Measurements from ENCODE around the gene WDR36. TPM values are rescaled to one million over a fixed set of nuclear protein-coding genes. Genes with fewer than 3 reads are reported as not detected.

Gene WDR36
- total and polyA plus RNA-seq, 2 experiments from 2014 or later: 18.5 to 56.8 TPM

DNA sequence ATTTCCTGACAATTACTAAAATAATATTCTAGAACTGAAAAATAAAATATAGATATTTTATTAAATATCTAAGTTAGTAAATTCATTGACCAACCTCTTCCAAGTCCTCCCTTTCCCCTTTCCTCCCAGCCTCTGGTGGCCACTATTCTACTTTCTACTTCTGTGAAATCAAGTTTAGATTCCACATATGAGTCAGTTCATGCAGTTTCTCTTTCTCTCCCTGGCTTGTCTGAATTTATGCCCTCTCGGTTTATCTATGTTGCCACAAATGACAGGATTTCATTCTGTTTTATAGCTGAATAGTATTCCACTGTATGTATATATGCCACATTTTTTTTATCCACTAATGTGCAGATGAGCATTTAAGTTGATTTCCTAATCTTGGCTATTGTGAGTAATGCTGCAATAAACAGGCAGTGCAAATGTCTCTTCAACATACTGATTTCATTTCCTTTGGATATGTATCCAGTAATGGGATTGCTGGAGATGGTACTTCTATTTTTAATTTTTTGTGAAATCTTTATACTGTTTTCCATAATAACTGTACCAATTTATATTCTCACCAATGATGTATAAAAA is 52.3 kb downstream of the WDR36 start:
- Histone ChIP-seq H4K20me1 (replicated peaks; ENCODE audit: insufficient read depth) (no peaks in the 10 kb centered on the region), H3F3A (replicated peaks; ENCODE audit: low read depth) (no peaks in the 10 kb centered on the region), H3K27me3 (ENCODE audit: insufficient read depth) (no peaks in the 10 kb centered on the region), H3K9me2 (ENCODE audit: insufficient read depth) (no peaks in the 10 kb centered on the region), H3K4me1 (ENCODE audit: insufficient read depth) (no peaks in the 10 kb centered on the region), H2AFZ (no peak overlapping the region), H3K4me3 (no peak overlapping the region), H3K36me3 (ENCODE audit: insufficient read depth) (no peaks in the 10 kb centered on the region), H3K4me2 (no peak overlapping the region), H3K79me2 (replicated peaks; ENCODE audit: insufficient read depth) (no peaks in the 10 kb centered on the region), H3K27ac (ENCODE audit: low read depth) (no peak overlapping the region)
- no peak for ATAC-seq
- no peaks in the 10 kb centered on the region for H3K9me3 Mint-ChIP-seq
- no peak for DNase-seq (ENCODE audit: low spot score)
- H3K27ac Mint-ChIP-seq: no peak overlapping the region
- H3K4me1 Mint-ChIP-seq: no peaks in the 10 kb centered on the region
- peaks cover 1% of the 10 kb centered on the region for H3K27me3 Mint-ChIP-seq (ENCODE audit: insufficient read depth, low read depth, poor library complexity)
- H3K36me3 Mint-ChIP-seq (ENCODE audit: low read depth): no peaks in the 10 kb centered on the region
- no peak for TF ChIP-seq EZH2phosphoT487 (IDR thresholded peaks at IDR 0.05; ENCODE audit: unreplicated experiment)
- TF ChIP-seq, protein P1, sequence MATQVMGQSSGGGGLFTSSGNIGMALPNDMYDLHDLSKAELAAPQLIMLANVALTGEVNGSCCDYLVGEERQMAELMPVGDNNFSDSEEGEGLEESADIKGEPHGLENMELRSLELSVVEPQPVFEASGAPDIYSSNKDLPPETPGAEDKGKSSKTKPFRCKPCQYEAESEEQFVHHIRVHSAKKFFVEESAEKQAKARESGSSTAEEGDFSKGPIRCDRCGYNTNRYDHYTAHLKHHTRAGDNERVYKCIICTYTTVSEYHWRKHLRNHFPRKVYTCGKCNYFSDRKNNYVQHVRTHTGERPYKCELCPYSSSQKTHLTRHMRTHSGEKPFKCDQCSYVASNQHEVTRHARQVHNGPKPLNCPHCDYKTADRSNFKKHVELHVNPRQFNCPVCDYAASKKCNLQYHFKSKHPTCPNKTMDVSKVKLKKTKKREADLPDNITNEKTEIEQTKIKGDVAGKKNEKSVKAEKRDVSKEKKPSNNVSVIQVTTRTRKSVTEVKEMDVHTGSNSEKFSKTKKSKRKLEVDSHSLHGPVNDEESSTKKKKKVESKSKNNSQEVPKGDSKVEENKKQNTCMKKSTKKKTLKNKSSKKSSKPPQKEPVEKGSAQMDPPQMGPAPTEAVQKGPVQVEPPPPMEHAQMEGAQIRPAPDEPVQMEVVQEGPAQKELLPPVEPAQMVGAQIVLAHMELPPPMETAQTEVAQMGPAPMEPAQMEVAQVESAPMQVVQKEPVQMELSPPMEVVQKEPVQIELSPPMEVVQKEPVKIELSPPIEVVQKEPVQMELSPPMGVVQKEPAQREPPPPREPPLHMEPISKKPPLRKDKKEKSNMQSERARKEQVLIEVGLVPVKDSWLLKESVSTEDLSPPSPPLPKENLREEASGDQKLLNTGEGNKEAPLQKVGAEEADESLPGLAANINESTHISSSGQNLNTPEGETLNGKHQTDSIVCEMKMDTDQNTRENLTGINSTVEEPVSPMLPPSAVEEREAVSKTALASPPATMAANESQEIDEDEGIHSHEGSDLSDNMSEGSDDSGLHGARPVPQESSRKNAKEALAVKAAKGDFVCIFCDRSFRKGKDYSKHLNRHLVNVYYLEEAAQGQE (IDR thresholded peaks at IDR 0.05; ENCODE audit: unreplicated experiment): no peak
- TF ChIP-seq, protein P2, sequence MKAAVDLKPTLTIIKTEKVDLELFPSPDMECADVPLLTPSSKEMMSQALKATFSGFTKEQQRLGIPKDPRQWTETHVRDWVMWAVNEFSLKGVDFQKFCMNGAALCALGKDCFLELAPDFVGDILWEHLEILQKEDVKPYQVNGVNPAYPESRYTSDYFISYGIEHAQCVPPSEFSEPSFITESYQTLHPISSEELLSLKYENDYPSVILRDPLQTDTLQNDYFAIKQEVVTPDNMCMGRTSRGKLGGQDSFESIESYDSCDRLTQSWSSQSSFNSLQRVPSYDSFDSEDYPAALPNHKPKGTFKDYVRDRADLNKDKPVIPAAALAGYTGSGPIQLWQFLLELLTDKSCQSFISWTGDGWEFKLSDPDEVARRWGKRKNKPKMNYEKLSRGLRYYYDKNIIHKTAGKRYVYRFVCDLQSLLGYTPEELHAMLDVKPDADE (IDR thresholded peaks at IDR 0.05): no peak
- TF ChIP-seq NANOG (IDR thresholded peaks at IDR 0.05; ENCODE audit: borderline replicate concordance): no peak
- TF ChIP-seq, protein P3, sequence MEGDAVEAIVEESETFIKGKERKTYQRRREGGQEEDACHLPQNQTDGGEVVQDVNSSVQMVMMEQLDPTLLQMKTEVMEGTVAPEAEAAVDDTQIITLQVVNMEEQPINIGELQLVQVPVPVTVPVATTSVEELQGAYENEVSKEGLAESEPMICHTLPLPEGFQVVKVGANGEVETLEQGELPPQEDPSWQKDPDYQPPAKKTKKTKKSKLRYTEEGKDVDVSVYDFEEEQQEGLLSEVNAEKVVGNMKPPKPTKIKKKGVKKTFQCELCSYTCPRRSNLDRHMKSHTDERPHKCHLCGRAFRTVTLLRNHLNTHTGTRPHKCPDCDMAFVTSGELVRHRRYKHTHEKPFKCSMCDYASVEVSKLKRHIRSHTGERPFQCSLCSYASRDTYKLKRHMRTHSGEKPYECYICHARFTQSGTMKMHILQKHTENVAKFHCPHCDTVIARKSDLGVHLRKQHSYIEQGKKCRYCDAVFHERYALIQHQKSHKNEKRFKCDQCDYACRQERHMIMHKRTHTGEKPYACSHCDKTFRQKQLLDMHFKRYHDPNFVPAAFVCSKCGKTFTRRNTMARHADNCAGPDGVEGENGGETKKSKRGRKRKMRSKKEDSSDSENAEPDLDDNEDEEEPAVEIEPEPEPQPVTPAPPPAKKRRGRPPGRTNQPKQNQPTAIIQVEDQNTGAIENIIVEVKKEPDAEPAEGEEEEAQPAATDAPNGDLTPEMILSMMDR (conservative IDR thresholded peaks at IDR 0.05; ENCODE audit: low read depth in 2 of 2): no peak
- TF ChIP-seq EZH2 (IDR thresholded peaks at IDR 0.05; ENCODE audit: low read depth, unreplicated experiment): no peak
- no peak for TF ChIP-seq ZNF331 (CRISPR knock-in tag; IDR thresholded peaks at IDR 0.05; ENCODE audit: low read depth)
- no peak for TF ChIP-seq CREB1 (CRISPR knock-in tag; IDR thresholded peaks at IDR 0.05; ENCODE audit: low read depth)
- TF ChIP-seq STAT1 (IDR thresholded peaks at IDR 0.05; ENCODE audit: unreplicated experiment): no peak
- no peak for TF ChIP-seq JUNB (IDR thresholded peaks at IDR 0.05; ENCODE audit: unreplicated experiment)
- TF ChIP-seq, protein P4, sequence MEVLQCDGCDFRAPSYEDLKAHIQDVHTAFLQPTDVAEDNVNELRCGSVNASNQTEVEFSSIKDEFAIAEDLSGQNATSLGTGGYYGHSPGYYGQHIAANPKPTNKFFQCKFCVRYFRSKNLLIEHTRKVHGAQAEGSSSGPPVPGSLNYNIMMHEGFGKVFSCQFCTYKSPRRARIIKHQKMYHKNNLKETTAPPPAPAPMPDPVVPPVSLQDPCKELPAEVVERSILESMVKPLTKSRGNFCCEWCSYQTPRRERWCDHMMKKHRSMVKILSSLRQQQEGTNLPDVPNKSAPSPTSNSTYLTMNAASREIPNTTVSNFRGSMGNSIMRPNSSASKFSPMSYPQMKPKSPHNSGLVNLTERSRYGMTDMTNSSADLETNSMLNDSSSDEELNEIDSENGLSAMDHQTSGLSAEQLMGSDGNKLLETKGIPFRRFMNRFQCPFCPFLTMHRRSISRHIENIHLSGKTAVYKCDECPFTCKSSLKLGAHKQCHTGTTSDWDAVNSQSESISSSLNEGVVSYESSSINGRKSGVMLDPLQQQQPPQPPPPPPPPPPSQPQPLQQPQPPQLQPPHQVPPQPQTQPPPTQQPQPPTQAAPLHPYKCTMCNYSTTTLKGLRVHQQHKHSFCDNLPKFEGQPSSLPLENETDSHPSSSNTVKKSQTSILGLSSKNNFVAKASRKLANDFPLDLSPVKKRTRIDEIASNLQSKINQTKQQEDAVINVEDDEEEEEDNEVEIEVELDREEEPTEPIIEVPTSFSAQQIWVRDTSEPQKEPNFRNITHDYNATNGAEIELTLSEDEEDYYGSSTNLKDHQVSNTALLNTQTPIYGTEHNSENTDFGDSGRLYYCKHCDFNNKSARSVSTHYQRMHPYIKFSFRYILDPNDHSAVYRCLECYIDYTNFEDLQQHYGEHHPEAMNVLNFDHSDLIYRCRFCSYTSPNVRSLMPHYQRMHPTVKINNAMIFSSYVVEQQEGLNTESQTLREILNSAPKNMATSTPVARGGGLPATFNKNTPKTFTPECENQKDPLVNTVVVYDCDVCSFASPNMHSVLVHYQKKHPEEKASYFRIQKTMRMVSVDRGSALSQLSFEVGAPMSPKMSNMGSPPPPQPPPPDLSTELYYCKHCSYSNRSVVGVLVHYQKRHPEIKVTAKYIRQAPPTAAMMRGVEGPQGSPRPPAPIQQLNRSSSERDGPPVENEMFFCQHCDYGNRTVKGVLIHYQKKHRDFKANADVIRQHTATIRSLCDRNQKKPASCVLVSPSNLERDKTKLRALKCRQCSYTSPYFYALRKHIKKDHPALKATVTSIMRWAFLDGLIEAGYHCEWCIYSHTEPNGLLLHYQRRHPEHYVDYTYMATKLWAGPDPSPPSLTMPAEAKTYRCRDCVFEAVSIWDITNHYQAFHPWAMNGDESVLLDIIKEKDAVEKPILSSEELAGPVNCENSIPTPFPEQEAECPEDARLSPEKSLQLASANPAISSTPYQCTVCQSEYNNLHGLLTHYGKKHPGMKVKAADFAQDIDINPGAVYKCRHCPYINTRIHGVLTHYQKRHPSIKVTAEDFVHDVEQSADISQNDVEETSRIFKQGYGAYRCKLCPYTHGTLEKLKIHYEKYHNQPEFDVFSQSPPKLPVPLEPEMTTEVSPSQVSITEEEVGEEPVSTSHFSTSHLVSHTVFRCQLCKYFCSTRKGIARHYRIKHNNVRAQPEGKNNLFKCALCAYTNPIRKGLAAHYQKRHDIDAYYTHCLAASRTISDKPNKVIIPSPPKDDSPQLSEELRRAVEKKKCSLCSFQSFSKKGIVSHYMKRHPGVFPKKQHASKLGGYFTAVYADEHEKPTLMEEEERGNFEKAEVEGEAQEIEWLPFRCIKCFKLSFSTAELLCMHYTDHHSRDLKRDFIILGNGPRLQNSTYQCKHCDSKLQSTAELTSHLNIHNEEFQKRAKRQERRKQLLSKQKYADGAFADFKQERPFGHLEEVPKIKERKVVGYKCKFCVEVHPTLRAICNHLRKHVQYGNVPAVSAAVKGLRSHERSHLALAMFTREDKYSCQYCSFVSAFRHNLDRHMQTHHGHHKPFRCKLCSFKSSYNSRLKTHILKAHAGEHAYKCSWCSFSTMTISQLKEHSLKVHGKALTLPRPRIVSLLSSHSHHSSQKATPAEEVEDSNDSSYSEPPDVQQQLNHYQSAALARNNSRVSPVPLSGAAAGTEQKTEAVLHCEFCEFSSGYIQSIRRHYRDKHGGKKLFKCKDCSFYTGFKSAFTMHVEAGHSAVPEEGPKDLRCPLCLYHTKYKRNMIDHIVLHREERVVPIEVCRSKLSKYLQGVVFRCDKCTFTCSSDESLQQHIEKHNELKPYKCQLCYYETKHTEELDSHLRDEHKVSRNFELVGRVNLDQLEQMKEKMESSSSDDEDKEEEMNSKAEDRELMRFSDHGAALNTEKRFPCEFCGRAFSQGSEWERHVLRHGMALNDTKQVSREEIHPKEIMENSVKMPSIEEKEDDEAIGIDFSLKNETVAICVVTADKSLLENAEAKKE (CRISPR knock-in tag; IDR thresholded peaks at IDR 0.05): no peak
- no peak for TF ChIP-seq ZNF114 (CRISPR knock-in tag; IDR thresholded peaks at IDR 0.05)
- TF ChIP-seq POLR2AphosphoS5 (IDR thresholded peaks at IDR 0.05; ENCODE audit: low read depth): no peak
- no peak overlapping the region for H3K4me3 Mint-ChIP-seq

Measured in GM23338 (cell line).